Measurements from ENCODE around the gene MAP6.
A peak's percentile ranks its signal among the peaks of the same experiment; 100 is the strongest.

The MAP6 gene

DNA sequence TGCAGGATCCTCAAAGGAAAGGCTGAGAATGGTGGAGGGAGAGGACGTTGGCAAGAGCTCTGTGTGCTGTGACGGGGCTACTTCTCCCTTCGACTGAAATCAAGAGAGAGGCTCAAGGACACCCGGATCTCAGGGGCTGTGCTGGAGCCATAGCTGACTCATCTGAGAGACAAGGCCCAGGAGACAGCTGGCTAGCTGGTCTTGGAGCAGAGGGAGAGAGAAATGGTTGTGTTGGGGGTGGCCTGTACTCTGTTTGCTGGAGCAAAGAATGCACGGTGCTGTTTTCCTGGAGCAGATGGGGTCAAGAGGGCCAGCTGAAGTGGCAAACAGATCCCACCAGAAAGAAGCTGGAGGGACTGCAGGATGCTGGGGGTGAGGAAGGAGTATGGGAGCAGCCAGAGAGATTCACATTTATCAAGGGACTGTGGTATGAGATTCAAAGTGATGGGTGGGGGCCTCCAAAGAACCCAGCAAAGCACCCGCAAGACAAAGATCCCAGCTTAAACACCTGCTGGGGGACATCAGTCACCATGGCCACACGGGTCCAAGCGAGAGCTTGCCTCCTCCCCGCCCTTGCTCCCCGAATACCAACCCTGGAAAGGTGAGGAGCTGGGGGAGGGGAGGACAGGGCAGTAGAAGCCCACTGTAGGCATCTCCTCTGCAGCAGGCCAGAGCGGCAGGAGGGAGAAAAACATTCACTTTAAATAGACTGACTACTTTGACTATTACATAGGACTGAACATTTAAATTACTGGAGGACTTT, 40.8 kb downstream of the MAP6 start:
- peak; percentile 37 for DNase-seq (ENCODE audit: low spot score)

DNA sequence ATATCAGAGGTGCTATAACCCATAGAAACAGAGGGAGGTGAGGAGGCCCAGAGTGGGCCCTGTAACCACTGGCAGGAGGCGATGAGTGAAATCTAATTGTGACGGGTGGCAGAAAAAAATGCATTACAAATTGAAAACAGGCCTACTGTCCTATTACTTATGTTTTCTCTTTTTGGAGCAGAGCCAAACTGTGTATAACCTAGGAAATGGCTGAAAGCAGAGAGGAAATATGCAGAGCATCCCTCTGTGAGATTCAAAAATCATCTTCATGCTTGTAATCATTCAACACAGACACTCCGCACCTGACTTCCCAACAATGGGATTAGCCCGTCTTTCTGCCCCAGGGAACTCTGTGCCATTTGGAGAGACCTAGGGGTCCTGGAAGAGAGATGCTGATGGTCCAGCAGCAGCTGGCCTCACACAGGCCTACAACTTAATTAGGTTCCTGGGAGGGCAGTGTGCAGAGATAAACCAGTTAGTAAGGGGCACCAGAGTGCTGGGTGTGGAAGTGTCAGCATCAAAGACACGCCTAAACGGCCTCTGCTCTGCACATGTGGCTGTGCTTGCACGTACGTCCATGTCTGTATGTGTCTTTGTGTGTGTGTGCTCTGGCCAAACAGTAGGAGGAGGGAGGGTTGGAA, 41.8 kb downstream of the MAP6 start:
- DNase-seq (ENCODE audit: low spot score), result no peak

DNA sequence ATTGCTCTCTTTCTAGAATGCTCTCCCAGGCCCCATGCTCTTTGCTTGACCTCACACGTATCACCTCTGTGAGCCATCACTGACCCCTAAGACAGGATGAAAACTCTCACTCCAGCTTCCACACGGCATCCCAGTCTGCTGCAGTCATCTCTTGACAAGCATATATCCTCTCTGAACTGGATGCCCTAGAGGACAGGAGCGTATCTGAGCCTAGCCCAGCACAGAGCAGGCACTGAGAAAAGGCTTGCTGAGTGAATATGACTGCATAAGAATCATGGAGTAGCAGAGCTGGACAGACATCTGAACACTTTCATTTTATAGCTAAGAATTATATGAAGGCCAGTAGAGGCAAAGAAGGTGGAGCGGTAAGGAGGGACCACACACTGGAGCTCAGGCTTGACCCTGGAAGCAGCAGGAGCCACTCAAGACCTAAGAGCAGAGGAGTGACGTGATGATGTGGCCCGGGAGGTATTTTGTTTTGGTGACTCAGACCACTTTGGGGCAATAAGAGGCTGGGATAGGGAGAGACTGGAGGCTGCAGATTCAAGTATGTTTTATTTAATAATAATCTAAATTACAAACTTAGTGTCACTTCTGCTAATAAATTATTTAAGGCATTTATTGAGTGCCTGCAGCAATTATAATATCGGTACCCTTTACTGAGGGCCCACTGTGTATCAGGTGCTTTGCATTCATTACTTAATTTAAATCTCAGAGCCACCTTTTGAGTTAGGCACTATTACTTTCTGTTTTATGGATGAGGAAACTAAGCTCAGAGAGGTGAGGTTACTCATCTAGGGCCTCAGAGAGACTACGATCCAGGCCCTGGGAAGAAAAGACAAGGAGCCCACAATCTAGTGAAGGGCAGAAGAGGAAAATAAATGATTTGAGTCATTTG, 42.6 kb downstream of the MAP6 start:
- peak; percentile 83 for DNase-seq (ENCODE audit: low spot score)

DNA sequence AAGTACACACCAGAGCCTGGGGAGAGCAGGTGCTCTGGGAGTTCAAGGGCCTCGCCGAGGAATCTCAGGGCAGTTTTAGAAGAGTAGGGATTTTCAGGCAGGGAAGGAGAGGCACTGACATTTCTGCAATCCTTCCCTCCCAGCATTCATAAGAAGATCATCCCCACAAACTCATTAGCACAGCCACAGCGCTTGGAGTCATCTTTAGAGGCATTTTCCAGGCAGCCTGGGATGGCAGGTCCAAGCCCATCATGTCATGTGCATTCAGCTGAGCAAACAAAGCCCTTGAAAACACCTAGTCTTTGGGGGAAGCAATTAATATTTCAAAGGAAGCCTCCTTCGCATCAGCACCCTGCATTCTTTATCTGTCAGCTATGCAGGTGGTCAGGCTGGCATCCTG, 43.8 kb downstream of the MAP6 start:
- DNase-seq (ENCODE audit: low spot score), result no peak

DNA sequence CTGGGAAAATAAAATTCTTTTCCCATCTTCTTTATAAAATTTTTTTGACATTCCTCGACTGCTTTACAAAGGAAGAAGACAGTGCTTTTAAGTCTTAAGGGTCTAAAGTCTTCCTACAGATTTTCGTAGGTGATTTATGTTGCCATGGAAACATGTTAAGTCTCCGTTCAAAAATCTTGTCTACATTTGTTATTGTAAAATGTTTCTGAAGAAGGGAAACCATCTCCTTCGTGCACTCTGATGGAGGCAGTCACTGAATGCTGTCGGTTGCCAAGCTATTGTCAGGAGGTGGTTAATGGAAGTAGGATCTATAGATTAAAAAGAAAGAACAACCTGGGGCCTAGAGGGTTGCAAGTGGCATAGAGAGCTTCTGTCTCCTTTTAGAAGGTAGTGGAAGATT, 52.6 kb downstream of the MAP6 start:
- no peak for DNase-seq (ENCODE audit: low spot score)

DNA sequence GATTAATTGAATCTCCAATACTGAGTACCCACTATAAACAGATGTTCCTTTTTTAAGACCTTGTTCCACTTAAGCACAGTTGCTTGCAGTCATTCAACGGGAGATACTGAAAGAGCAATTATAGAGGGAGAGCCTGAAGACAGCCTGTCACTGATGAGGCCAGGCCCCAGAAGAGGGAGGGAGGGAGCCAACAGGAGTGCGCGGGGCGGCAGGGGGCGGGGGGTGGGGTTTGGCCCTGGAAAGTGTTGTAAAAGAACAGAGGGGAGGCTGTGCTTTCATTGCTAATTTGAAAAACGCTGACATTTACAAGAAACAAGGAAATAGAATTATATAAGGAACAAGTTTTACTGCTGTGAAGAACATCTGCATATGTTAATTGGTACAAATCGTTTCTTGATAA, 53.1 kb downstream of the MAP6 start:
- DNase-seq (ENCODE audit: low spot score), result no peak

DNA sequence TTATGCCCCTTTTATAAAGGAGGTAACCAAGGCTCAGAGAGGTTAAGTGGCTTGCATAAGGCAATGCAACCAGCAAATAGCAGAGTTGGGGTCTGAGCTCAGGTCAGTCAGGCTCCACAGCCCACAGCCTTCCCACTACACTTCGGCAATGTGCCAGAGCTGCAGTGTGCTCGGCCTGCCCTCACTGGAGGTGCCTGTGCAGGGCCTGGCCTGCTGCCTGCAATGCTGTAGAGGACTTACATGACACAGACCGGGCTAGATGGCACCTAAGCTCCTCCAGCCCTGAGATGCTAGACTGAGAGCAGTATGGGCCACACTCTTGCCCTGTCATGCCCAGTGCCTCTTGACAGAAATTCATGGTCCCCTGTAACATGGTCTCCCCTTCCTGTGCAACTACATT, 57.0 kb downstream of the MAP6 start:
- no peak for DNase-seq (ENCODE audit: low spot score)

DNA sequence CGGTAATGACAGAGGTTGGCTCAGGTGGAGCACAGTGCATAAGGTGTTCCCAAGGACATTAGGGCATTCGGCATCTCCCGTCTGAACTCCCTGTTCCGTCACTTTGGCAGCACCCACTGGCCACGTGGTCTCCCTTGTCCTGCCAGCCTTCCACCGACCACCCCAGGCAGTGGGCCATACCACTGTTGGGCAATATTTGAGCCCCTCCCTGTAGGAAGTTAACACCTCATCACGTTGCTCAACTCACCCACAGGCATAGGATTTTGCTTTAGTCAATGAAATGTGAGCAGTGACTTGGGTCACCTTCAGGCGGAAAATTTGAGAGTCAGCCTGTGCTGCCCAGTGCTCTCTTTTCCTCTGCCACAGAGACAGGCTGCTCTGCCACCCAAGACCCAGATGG, 62.7 kb downstream of the MAP6 start:
- DNase-seq (ENCODE audit: low spot score), result no peak

DNA sequence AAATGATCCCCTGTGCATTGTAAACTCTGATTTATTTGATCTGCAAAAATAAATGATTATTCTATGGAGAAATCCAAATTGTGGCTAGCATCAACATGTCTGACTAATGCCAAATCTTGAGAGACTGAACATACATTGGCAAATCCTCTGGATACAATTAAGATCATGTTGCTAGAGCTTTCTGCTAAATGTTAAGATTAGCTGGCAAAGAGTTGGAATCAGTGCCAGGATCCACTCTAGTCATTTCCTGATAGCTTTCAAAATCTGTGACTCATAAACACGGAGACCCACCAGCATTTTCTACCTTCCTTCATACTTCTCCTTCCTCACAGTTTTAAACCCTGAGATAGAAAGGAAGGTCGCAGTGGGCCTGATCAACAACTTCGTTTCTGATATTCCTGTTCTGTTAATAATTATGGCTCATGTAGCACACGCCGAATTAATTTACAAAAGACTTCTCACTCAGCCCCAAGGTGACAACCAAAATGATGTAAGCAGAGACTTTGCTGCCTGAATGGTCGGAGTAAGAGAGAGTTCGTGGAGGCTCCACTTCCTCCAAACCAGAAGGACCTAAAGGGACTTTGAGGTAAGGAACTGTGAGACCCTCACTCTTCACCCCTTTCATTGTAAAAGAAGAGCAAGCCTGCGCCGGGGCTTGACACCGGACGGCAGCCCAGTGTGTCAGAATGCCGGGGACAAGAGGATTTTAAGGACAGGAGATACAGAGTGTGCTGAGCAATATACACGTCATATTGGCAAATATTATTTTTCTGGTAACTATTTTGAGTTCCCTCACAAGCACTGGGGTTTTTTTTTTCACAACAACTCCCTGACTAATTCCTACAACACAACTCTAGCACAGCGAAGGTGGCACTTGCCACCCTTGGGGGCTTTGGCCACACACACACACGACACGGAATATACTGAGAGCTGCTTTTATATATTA, 64.8 kb downstream of the MAP6 start:
- peak; percentile 66 for DNase-seq (ENCODE audit: low spot score)

DNA sequence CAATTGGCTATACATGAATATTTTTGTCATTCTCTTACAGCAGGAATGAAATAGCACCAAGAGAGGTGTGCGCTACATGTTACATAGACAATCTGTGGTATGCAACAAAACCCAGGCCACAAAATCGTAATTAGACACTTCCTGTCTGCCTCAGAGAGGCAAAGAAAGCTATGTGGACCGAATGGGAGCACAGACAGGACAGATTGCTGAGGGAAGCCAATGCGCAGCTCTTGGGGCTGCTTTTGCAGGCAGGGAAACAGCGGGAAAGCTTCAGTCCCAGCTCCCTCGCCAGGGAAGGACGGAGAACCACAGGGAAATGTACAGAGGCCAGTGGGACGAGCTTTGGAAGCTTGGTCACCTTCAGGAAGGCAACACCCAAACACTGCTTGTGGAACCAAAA, 65.9 kb downstream of the MAP6 start:
- DNase-seq (ENCODE audit: low spot score), result no peak

DNA sequence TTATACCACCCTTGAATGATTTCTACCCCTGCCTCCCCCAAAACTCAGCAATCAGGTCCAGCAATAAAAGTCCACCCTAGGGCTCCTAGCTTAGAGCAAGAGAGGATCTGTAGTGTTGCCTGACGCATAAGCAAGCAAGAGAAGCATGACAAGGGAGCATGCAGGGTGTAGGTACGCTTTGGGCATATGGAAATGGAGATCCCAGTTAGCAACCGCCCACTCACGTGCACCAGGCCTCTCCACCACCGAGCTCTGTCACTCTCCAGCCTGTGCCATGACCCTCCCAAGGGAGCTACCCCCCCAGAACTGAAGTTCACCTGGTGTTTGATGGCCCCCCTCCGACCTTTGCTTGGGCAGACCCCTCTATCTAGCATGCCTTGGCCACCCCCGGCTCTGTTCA, 67.3 kb downstream of the MAP6 start:
- no peak for DNase-seq (ENCODE audit: low spot score)

DNA sequence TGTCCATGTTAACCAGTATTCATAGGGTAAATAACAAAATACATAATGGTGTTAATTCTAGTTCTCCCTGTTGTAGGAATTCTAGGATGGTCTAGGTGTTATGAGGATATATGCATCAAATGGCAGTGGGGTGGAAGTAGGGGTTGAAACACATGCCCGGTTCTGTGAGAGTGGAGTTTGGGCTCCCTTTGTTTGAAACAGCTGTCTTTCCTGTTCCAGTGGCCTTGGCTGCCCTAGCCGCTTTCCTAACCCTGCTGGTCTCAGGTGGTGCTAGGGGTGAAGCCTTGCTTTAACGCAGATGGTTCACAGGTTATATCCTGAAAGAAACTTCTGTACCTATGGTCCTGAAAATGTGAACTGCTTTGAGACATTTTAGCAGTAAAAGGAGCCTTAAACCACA, 68.5 kb downstream of the MAP6 start:
- DNase-seq (ENCODE audit: low spot score), result no peak

DNA sequence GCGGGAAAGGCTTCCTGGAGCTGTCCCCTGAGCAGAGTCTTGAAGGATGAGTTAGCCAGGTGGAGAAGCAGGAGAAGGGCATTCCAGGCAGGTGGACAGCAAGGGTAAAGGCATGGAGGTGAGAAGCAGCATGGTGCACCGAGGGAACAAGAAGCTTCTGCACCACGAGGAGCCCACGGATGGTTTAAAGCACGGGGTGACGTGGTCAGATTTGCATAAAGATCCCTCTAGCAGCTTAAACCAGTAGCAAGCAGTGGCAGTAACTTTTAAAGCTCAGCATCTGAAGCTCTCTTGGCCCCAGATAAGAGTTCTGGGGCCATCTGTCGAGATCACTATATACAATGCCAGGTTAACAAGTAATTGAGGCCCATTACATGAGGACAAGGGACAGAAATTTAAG, 69.9 kb downstream of the MAP6 start:
- no peak for DNase-seq (ENCODE audit: low spot score)

DNA sequence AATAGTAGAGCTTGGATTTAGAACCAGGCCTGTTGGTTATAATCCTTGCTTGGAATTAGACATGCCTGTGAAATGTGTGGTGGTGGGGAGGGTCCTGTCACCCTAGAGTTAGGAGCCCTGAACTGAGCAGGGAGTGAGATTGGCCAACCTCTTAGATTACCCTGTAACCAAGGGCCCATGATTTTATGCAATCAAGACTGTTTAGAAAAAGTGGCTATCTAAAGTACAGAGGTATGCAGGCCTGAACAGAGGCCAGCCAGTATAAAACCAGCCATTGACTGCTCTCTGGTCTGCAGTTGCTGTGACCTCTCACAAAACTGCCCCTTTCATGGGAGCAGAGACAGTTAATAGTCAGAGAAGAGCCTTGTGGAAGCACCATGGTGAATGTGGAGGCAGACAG, 70.6 kb downstream of the MAP6 start:
- no peak for DNase-seq (ENCODE audit: low spot score)

DNA sequence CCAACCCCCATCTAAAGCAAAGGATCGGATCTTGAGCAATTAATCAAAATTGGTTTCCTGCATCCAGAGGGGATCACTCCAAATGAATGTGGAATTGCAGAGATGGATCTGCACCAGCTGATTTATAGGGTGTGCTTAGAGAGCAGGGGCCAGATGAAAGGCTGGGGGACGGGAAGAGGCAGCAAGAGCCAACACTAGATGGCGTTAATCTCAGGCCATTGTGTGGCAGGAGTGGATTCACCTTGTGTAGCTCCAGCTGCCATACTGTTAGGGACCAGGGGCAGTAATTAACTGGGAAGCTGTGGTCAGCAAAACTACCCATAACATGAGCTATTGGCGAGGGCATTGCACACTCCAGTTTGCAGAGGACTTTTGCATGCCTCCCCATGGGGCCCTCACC, 71.2 kb downstream of the MAP6 start:
- no peak for DNase-seq (ENCODE audit: low spot score)

DNA sequence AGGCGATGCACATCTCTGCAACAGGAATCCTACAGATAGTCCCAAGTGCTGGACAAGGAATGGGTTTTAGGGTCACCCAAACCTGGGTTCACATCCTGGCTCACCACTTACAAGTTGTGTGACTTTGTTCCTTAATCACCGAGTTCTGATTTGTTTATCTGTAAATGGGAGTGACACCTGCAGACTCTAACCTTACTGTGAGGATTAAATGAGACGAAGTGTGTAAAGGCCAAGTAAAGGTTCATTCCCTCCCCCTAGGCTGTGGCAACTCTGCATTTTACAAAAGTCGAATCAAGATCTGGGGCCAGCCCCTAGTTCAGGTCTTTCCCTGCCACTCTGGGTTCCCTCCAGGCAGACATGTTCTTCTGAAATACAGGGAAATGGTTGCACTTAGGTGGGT, 71.9 kb downstream of the MAP6 start:
- no peak for DNase-seq (ENCODE audit: low spot score)

DNA sequence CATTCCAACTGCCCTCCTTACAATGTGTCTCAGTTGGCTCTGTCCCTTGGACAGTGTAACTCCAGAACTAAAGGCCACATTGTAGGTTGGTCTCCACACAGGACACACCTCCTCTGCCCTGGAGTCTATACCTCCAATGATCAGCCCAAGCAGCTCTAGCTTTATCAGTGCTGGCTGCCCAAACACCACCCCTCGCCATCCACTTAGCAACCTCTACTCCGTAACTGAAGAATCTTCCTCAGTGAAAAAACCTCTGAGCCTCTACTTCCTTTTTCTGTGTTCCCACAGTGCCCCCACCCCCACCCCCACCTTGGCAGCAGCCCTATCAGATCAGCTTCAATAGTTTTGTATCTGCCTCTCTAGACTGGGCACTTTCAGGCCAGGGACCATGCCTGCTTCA, 73.4 kb downstream of the MAP6 start:
- no peak for DNase-seq (ENCODE audit: low spot score)

DNA sequence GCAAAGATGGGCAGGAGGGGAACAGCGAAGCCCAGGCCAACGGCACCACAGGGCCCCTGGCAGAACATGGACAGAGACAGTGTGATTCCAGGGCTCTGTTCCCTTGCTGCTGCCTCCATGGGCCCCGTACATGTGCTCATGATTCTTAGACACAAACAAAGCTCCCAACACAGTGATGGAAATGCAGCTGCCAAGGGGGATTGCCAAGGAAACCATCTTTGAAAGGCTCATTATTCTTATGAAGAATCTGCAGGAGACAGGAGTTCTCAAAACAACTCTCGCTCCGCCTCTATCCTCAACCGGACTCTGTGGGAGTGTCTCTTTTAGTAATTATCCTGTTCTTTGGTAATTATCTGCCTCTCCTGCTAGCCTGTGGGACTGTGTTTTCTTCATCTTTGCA, 74.6 kb downstream of the MAP6 start:
- DNase-seq (ENCODE audit: low spot score), result no peak

DNA sequence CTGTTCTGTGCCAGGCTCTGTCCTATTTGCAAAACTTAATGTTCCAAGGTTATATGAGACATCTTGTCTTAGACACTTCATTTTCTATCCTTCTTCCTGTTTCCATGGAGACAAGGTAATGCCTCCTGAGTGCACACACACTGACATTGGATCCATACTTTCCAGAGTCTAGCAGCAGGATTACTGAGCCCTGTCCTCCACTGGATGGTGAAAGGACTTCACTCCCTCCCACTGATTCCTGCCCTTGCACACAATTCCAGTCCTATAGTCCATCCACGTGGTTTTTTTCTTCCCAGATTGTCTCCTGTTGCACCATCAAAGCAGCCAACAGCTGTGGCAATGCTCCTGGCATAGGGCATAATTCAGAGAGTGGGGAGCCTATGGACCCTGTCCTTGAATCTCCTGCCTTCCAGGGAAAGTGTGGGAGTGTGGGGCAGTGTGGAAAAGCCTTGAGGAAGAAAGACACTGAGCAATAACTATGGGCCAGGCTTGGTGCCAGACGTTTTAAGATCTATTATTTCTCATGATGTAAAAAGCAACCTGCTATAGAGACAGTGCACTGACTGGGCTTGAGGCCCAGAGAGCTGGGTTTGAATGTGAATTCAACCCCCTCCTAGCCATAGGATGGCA, 75.4 kb downstream of the MAP6 start:
- DNase-seq (ENCODE audit: low spot score), result no peak

DNA sequence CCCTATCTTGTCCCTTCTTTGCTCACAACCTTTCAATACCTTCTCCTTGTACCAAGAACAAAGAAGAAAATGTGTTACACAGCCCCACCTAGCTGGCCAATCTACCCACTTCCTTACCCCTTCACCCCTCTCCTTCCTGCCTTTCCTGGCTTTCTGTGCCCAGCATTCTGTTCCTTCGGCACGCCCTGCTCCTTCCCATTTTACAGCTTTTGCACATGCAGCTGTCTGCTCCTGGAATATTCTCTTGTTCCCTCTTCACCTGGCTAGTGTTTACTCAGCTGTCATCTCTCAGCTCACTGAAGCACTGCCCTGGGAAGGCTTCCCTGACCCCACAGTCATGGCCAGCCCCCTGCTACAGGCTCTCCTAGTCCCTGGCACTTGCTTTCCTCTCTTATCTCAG, 76.1 kb downstream of the MAP6 start:
- DNase-seq (ENCODE audit: low spot score), result no peak

DNA sequence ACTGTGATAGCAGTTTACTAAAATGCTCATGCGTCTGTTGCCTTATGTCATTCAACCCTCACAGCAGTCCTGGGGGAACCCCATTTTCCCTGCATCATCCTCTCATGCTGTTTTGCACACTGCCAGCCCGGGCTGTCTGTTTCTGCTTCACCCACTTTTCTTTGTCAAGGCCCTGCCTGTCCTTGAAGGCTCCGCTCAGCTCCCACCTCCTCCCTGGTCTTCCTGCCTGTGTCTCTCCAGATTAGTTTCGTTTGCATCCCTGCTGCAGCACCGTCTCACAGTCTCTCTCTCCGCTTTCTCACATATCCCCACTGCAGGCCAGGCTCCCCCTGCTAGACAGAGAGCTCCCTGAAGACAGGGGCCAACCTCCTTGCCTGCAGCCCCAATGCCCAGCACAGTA, 76.9 kb downstream of the MAP6 start:
- no peak for DNase-seq (ENCODE audit: low spot score)
